ENCODE measurements around the gene BOD1L1. TPM values are rescaled to one million over a fixed set of nuclear protein-coding genes. Genes with fewer than 3 reads are reported as not detected.

Gene BOD1L1
- total RNA-seq, 2 experiments from 2014 or later: 27.2 to 28.9 TPM

DNA sequence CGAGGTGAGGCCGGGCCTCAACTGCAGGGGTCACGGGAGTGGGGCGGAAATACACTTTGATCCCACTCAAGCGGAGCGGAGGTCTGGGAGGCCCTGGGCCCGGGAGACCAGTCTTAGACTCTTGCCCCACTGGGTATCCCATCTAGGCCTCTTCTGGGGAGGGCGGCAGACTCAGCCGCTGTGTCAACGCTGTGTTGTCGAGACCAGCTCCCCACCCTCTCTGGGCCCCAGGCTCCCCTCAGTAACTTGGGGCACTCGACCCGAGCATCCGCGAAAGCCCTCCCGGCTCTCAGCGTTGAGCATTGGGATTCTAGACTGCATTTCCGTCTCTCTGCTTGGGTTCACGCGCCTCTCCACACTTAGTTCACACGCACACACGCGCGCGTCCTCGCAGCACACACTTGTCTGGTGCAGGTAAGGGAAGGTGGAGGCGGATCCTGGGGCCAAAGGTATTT is 84.9 kb downstream of the BOD1L1 start:
- ChIA-PET CTCF (interaction anchor here (0.9 to 5.2 kb wide), 6 partner anchors 12 to 690 kb away, joined by 3 to 31 read pairs (median 5); partner anchors contain the start of gene RAB28), POLR2A (interaction anchor here (1.2 to 1.3 kb wide), 2 partner anchors 8 to 13 kb away, joined by 3 to 4 read pairs; no protein-coding TSS in a partner anchor)
- peaks cover 73% of the 10 kb centered on the region for H3K27me3 Mint-ChIP-seq
- H3K4me3 Mint-ChIP-seq: peak overlapping the region; percentile 21
- TF ChIP-seq, protein P1, sequence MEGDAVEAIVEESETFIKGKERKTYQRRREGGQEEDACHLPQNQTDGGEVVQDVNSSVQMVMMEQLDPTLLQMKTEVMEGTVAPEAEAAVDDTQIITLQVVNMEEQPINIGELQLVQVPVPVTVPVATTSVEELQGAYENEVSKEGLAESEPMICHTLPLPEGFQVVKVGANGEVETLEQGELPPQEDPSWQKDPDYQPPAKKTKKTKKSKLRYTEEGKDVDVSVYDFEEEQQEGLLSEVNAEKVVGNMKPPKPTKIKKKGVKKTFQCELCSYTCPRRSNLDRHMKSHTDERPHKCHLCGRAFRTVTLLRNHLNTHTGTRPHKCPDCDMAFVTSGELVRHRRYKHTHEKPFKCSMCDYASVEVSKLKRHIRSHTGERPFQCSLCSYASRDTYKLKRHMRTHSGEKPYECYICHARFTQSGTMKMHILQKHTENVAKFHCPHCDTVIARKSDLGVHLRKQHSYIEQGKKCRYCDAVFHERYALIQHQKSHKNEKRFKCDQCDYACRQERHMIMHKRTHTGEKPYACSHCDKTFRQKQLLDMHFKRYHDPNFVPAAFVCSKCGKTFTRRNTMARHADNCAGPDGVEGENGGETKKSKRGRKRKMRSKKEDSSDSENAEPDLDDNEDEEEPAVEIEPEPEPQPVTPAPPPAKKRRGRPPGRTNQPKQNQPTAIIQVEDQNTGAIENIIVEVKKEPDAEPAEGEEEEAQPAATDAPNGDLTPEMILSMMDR (IDR thresholded peaks at IDR 0.05): no peak
- ATAC-seq (no peak), DNase-seq (no peak)
- peaks cover 56% of the 10 kb centered on the region for H3K4me1 Mint-ChIP-seq (ENCODE audit: low read depth)
- no peak overlapping the region for H3K27ac Mint-ChIP-seq
- intact Hi-C loops (cut with micrococcal nuclease): no loop called here
- H3K9me3 Mint-ChIP-seq: peaks cover 2% of the 10 kb centered on the region
- peaks cover 5% of the 10 kb centered on the region for H3K36me3 Mint-ChIP-seq (ENCODE audit: low read depth)

DNA sequence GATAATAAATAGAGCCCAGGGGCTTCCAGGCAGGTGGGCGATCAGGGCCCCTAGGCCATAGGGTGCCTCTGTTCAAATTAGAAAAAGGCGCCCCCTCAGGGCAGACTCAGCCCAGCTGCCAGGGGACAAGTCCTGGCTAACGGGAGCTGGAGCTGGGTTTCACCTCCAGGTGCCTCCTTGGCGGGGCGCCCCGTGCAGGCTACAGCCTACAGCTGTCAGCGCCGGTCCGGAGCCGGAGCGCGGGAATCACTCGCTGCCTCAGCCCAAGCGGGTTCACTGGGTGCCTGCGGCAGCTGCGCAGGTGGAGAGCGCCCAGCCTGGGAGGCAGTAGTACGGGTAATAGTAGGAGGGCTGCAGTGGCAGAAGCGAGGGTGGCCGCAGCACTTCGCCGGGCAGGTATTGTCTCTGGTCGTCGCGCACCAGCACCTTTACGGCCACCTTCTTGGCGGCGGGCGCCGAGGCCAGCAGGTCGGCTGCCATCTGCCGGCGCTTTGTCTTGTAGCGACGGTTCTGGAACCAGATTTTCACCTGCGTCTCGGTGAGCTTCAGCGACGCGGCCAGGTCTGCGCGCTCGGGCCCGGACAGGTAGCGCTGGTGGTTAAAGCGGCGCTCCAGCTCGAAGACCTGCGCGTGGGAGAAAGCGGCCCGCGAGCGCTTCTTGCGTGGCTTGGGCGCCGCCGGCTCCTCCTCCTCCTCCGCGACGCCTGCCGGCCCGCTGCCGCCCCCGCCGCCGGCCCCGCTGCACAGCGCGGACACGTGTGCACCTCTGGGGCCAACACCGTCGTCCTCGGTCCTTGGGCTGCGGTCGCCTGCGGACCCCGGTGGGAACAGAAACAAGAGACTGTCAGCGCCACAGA is 85.6 kb downstream of the BOD1L1 start:
- ChIA-PET POLR2A (interaction anchor here (1.3 kb wide), 1 partner anchor 12 kb away, joined by 4 read pairs; no protein-coding TSS in a partner anchor), CTCF (interaction anchor here (0.9 to 5.2 kb wide), 7 partner anchors 9 to 689 kb away, joined by 3 to 31 read pairs (median 6); partner anchors contain the start of gene RAB28)
- peak; percentile 5 for ATAC-seq
- H3K27ac Mint-ChIP-seq: no peak overlapping the region
- H3K4me3 Mint-ChIP-seq: peak overlapping the region; percentile 40
- intact Hi-C loops (cut with micrococcal nuclease): no loop called here
- peaks cover 2% of the 10 kb centered on the region for H3K9me3 Mint-ChIP-seq
- peaks cover 77% of the 10 kb centered on the region for H3K27me3 Mint-ChIP-seq
- peaks cover 4% of the 10 kb centered on the region for H3K36me3 Mint-ChIP-seq (ENCODE audit: low read depth)
- peaks cover 57% of the 10 kb centered on the region for H3K4me1 Mint-ChIP-seq (ENCODE audit: low read depth)
- TF ChIP-seq, protein P1 (IDR thresholded peaks at IDR 0.05): peak; percentile 27
- DNase-seq: peak; percentile 56

DNA sequence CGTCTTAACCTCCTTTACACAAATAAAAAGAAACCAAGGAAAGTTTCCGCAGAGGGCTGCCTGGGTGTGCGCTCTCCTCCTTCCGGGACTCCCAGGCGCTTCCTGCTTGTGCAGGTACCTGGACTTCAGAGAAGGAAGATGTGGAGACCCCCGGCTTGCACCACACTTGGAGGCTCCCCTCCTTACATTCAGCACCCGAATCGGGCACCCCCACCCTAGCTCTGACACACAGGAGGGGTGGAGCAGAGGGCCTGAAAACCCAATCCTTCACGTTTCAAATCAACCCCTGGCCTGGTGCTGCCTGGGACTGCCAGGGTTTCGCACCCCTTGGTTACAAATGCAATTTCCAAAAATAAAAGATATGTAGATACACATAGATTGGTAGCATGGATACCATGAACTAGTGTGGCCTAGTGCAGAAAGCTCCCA is 86.3 kb downstream of the BOD1L1 start:
- TF ChIP-seq, protein P1 (IDR thresholded peaks at IDR 0.05): no peak
- intact Hi-C loops (cut with micrococcal nuclease): no loop called here
- H3K27me3 Mint-ChIP-seq: peaks cover 77% of the 10 kb centered on the region
- peaks cover 4% of the 10 kb centered on the region for H3K9me3 Mint-ChIP-seq
- ATAC-seq (no peak), DNase-seq (no peak)
- CTCF ChIA-PET: interaction anchor here (1.3 to 5.2 kb wide), 5 partner anchors 8 to 688 kb away, joined by 4 to 31 read pairs (median 8); no protein-coding TSS in a partner anchor
- H3K36me3 Mint-ChIP-seq (ENCODE audit: low read depth): peaks cover 4% of the 10 kb centered on the region
- POLR2A ChIA-PET: interaction anchor here (1.3 kb wide), 1 partner anchor 11 kb away, joined by 4 read pairs; no protein-coding TSS in a partner anchor
- no peak overlapping the region for H3K4me3 Mint-ChIP-seq
- H3K27ac Mint-ChIP-seq: no peak overlapping the region
- peaks cover 51% of the 10 kb centered on the region for H3K4me1 Mint-ChIP-seq (ENCODE audit: low read depth)

DNA sequence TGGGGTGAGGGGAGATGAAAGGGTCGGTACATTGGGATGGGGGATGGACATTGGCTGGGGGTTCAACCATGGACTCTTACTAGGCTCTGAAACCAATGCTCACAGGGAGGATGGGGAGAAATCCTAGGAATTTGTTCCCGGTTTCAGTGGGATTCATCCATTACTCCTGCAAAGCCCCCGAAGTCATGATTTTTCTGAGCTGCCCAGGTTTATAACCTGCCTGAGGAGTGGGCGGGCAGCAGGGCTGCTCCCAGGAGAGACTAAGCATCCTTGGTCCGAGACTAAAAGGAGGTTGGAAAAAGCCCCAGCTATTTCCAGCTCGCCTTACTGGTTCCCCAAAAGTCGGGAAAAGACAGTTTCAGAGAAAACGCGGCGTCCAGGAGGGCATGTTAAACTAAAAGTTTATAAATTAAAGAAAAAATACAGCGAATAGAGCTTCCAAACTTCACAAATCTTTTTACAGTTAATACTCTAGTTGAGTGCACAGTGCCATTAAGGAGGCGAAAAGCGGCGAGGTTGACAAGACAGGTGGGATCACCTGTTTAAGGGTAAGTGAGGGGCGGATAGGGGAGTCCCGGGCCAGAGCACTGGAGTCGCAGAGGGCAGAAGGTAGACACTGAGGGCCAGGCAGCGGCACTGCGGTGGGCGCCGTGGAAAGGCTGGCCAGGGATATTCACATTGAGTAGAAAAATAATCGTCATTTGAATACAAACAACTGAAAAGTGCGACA is 86.9 kb downstream of the BOD1L1 start:
- DNase-seq (no peak), ATAC-seq (no peak)
- H3K4me1 Mint-ChIP-seq (ENCODE audit: low read depth): peaks cover 49% of the 10 kb centered on the region
- no peak overlapping the region for H3K27ac Mint-ChIP-seq
- intact Hi-C loops (cut with micrococcal nuclease): no loop called here
- ChIA-PET POLR2A (no interaction called here), CTCF (interaction anchor here (1.6 to 5.2 kb wide), 3 partner anchors 8 to 16 kb away, joined by 8 to 31 read pairs (median 17); no protein-coding TSS in a partner anchor)
- H3K36me3 Mint-ChIP-seq (ENCODE audit: low read depth): peaks cover 4% of the 10 kb centered on the region
- H3K9me3 Mint-ChIP-seq: peaks cover 4% of the 10 kb centered on the region
- H3K4me3 Mint-ChIP-seq: no peak overlapping the region
- TF ChIP-seq, protein P1 (IDR thresholded peaks at IDR 0.05): no peak
- peaks cover 80% of the 10 kb centered on the region for H3K27me3 Mint-ChIP-seq

All from activated CD8-positive, alpha-beta T cell treated with anti-CD3 and anti-CD28 coated beads for 36 hours (primary cell).